HG02852 (cell line): ENCODE results near the gene BORCS5.

Experiments
- ATAC-seq: cut with Tn5 transposase; IDR thresholded peaks from one replicate; pipeline ENCODE4 v1.9.1; 2021; ENCODE audit warnings: mild to moderate bottlenecking, moderate library complexity; ENCODE audit not compliant: unreplicated experiment

BORCS5 gene

GRCh38 chr12:12353276-12353675, 3.6 kb upstream of the BORCS5 start:
- ATAC-seq = no peak

DNA sequence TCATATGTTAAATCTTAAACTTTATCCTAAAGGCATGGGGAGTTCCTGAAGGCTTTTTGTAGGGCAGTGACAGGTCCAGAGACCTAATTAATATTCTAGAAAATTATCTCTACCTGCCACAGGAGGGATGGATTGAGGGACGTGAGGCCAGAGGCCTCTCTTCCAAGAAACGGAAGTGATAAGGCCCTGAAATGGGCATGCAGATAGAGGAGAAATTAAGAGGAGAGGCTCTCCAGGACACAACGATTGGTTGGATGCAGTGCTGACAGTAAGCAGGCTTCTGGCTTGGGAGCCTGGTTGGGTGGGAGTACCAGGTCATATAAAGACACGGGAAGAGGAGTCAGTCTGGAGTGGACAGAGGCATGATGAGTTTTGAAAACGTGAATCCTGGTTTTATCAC, 3.1 kb upstream of the BORCS5 start:
- no peak for ATAC-seq

DNA sequence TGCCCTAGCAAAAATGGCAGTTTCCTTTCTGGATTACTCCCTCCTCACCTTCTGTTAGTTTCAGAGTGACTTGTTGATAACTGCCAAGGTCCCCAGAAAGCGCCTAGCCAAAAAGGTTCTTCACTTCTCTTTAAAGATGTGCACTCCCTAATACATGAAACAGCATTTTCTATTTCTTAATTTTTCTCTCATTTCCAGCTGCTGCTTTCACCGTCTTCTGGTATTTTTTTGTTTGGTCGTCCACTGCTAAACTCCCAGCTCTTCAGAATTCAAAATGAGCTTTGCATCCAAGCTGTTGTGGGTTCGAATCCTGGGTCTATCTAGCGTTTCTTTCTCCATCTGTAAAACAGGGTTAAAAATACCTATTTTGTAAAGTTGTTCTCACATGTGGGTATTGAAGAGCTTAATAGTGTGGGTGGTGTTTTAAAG, 397 bp upstream of the BORCS5 start:
- ATAC-seq = no peak

GRCh38 chr12:12357719-12358461, 1.0 kb downstream of the BORCS5 start:
- ATAC-seq = no peak

- ATAC-seq = no peak
Measured at GRCh38 chr12:12358528-12358927, 1.6 kb downstream of the BORCS5 start.

DNA sequence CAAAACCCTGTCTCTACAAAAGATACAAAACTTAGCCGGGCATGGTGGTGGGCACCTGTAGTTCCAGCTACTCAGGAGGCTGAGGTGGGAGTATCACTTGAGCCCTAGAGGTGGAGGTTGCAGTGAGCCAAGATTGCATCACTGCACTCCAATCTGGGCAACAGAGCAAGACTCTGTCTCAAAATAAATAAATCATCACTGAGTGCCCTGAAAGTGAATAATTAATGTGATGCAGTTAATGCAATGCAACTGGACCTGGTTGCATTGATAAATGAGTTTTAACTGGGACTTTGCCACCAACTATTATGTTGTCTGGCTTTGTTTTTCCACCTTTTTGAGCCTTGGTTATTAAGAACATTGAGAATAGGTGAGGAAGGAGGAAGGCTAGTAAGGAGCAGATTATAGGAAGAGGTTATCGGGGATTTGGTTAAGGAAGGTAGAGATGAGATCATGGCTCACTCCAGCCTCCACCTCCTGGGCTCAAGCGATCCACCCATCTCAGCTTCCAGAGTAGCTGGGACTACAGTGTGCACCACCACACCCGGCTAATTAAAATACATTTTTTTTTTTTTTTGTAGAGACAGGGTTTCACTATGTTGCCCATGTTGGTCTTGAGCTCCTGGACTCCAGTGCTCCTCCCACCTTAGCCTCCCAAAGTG, 8.0 kb downstream of the BORCS5 start:
- ATAC-seq = no peak

- ATAC-seq = no peak
Measured at GRCh38 chr12:12365446-12365802, 8.5 kb downstream of the BORCS5 start.

- no peak for ATAC-seq
Measured at GRCh38 chr12:12365931-12366431, 9.1 kb downstream of the BORCS5 start.

DNA sequence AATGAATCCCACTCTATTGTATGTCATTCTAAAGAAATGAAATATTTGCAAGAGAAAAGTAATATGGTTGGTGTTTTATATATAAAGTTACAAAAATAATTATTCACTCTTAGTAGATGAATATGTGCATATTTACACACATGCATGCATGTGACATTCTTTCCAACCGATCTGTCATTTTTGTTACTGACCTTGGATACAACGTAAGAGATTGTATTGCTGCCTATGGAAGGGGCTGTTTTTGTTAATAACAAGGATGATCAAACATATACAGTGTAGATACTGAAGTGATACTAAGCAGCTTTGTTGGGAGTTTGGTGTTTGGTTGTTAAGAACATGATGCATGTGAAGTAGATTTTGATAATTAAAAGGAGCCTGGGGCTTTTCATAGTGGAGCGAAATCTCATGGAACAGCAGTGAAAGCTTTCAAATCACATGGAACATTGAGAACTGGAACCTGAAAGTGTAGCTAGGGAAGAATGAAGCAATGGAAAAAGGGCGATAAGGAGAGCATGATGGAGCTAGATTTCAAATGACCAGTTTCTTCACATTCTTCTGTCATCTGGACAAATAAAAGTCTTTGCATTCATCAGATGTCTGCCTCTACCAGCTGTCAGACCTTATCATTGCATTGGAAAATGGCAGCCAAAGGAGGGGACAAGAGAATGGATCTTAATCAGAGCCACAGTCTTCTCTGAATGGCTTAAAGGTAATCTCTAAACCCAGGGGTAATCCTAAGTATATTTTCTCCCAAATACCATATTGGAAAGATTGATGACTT, 10.0 kb downstream of the BORCS5 start:
- ATAC-seq = no peak

- no peak for ATAC-seq
Measured at GRCh38 chr12:12367482-12367998, 10.7 kb downstream of the BORCS5 start.

DNA sequence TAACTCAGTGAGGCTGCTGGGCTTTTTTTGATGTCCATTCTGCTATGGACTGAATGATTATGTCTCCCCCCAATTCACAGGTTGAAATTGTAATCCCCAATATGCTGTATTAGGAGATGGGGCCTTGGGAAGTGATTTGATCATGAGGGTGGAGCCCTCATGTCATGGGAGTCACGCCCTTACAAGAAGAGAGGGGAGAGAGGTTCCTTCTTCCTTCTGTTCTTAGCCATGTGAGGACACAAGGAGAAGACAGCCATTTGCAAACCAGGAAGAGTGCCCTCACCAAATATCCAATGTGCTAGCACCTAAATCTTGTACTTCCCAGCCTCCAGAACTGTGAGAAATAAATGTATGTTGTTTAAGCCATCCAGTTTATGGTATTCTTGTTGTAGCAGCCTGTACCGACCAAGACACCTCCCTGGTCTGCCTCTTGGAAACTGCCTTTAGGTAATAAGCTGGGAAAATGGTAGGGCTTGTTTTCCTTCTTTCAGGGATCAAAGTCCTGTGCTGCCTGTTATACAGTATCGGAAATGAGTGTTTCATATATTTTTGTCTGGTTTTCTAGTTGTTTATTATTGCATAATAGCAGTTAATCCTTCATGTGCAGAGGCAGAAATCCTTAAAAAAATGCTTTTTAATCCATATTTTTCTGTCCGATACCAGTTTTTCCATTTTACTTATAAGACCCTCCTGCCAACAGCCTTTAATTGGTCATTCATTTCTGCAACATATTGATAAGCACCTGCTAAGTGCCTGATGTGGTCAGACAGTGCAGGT, 16.3 kb downstream of the BORCS5 start:
- ATAC-seq = no peak

- no peak for ATAC-seq
Measured at GRCh38 chr12:12376646-12377448, 20.0 kb downstream of the BORCS5 start.

GRCh38 chr12:12378616-12379015, 21.7 kb downstream of the BORCS5 start:
- no peak for ATAC-seq

DNA sequence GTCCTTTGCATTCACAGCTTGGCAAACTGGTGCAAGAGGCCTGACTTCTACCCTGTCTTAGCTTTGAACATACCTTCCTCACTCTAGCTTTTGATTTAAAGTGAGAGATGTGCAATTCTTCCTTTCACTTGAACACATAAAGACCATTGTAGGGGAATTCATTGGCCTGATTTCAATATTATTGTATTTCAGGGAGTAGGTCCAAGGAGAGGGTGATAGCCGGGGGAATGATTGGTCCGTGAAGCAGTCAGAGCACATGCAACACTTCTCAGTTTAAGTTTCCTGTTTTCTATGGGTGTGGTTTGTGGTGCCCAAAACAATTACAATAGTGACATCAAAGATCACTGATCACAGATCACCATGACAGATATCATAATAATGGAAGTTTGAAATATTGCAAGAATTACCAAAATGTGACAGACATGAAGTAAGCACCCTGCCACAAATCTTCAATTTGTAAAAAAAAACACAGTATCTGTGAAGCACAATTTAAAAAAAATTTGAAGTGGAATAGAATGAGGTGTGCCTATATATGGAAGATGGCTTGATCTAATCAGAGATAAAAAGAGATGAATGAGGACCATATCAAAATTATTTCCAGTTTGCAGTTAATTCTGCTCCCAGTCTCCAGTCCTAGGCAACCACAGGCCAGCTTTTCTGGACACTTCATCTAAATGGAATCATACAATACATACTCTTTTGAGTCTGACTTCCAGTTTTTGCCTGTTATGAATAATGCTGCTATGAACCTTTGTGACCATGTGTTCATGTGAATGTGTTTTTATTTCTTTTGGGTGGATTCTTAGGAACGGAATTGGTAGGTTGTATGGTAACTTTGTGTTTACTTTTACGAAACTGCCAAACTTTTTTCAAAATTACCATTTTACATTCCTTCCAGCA, 23.2 kb downstream of the BORCS5 start:
- no peak for ATAC-seq

DNA sequence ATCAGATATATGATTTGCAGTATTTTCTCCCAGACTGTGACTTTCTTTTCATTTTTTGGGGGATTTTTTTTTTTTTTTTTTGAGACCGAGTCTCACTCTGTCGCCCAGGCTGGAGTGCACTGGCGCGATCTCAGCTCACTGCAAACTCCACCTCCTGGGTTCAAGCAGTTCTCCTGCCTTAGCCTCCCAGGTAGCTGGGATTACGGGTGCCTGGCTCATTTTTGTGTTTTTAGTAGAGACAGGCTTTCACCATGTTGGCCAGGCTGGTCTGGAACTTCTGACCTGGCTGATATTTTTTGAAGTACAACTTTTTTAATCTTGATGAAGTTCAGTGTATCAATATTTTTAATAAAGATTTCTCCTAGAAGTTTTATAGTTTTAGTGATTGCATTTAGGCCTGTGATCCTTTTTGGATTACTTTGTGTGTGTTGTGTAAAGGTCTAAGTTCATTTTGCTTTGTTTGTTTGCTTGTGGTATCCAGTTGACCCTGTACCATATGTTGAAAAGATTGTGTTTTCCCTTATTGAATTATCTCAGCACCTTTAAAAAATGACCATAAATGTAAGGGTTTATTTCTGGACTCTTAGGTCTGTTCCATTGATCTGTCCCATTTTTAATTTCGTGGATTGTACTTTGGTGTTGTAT, 24.2 kb downstream of the BORCS5 start:
- no peak for ATAC-seq

GRCh38 chr12:12381982-12382381, 25.1 kb downstream of the BORCS5 start:
- no peak for ATAC-seq

DNA sequence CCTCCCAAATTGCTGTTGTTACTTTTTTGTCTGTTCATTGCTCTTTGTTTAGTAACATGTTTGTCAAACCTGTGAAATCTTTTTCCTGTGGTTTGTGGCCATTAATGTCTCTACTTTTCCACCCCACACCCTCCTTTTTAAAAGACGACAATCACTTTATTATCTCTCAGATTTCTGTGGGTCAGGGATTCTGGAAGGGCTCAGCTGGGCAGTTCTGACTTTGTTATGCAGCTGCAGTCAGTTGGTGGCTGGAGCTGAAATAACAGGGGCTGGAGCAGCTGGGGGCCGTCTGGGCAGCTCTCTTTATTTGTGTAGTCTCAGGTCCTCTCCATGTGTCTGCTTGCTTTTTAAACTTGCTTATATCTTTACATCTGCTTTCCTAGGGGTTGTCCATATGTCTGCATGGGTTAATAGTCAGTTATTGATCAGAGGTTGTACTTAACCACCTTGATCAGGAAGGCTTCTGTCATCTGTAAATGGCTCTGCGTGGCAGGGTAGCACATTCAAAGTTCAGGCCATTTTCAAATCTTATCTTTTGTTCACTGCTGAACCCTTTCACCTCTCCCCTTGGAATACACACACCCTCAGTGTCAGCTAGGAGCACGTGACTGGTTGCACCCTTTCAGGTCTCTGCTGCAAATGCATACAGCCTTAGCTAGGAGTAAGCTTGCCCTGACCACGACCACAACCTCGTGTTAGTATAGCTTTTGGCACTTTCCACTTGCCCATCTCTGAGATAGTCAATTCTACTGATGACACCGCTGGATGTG, 27.9 kb downstream of the BORCS5 start:
- no peak for ATAC-seq

DNA sequence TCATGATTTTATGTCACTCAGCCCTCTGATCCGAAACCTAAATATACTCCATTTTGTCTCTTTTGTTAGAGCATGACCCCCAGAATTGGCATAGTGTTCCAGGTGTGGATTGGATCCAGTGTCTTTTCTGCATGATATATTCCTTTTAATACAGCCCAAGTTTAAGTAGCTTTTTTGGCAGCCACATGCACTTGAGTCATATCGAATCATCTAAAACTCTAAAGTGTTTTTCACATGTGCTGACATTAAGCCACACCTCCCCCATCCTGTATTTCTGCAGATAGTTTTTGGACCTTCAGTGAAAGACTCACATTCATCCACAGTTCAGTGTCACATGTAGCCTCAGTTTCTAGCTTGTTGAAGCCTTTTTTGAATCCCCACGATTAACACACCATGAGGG, 30.6 kb downstream of the BORCS5 start:
- ATAC-seq = no peak
